ENCODE data around the gene DUSP16. TPM values are rescaled to one million over a fixed set of nuclear protein-coding genes. Genes with fewer than 3 reads are reported as not detected.
"Not testable (repeated sequence)": the region's sequence is repeated elsewhere in the genome, so short reads cannot be mapped to it uniquely, and the experiment has no call there.

Gene DUSP16
- total RNA-seq, 1 experiment from 2014 or later, result 2.4 TPM

DNA sequence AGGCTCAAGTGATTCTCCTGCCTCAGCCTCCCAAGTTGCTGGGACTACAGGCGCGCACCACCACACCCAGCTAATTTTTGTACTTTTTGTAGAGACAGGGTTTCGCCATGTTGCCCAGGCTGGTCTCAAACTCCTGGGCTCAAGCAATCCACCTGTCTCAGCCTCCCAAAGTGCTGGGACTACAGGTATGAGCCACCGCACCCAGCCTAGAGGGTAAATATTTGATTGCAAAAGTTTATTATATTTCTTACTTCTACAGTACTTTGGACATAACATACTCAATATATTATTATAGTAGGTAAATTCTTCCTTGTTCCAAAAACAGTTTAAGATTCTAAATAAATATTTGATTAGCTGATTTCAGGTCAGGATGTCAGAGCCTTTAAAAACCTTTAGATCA is 40.0 kb downstream of the DUSP16 start:
- not testable (repeated sequence) for DNase-seq (ENCODE audit: low read depth)

DNA sequence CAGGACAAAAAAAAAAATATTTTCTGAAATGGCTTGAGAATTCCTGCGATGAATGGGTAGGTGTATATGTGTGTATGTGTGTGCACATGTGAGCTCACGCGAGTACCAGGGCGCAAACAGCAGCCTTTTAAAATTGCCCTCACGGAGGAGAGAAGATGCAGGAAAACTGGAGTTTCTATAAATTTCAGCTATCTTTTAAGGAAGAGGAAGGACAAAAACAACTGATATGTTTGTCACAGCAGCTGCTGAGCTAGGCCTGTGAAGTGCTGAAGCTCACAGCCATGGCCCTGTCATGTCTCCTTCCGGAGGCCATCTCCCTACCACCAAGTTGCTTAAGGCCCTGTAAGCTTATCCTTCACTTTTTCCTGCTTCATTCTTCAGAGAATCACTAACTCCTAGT is 40.8 kb downstream of the DUSP16 start:
- DNase-seq (ENCODE audit: low read depth), result no peak

DNA sequence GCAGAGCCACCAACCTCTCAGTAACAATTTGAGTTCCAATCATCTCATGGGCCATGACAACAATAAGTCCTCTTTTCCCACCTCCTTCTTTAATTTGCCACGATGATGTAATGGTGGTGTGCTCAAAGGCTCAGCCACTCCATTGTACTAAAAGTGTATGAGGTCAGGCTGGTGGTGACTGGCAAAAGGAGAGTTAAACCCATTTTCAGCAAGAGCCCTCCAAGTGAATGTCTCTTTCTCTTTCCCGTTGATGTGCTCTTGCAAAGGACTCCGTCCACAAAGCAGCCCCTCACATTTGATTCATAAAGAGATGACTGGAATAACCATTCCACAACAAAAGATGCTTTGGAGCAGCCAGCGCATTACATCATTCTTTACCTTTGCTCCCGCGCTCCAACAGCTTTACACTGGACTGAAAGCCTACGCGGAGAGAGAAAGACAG is 41.6 kb downstream of the DUSP16 start:
- no peak for DNase-seq (ENCODE audit: low read depth)

DNA sequence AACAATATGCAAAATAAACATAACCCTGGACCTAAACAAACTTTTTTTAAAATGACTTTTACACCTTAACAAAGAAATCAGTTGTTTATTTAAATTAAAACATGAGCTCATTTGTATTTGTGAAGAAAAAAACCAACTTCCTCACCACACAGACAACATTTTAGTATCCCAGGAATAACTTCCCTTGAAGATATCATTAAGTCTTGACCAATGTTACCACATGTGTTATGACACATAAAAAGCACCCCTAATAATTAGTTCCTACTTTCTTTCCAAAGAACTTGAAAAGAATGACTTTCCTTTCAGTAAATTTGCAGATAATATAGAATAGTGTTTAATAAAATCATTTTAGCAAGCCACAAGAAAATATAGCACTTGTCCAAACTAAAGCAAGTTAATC is 42.4 kb downstream of the DUSP16 start:
- DNase-seq (ENCODE audit: low read depth), result no peak

DNA sequence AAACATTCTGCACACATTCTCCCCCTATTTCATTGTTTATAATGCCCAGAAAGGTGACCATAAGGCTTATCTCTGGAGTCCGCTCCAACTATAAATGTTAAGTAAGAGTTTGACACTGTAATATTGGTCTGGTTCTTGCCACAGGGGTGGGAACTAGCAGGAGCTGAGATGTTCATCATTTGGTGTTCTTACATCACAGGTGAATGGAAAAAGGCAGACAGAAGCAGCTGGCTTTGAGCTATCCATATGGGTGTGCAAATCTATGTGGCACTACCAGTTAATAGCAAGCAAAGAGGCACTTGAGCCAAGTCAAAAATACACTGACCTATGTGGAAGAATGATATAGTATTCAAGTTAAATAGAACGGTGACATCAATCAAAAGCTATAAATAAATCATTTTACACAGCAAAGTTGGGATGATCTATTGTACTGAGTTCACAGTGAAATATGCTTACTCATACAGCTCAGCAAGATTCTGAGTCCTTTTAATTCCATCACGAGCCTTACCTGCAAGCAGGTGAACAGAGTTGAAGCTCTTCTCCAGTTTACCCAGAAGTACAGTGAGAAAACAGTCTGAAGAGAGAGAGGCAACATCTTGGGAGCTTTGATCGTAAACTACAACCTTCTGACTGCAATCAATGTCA is 43.2 kb downstream of the DUSP16 start:
- DNase-seq (ENCODE audit: low read depth), result no peak

DNA sequence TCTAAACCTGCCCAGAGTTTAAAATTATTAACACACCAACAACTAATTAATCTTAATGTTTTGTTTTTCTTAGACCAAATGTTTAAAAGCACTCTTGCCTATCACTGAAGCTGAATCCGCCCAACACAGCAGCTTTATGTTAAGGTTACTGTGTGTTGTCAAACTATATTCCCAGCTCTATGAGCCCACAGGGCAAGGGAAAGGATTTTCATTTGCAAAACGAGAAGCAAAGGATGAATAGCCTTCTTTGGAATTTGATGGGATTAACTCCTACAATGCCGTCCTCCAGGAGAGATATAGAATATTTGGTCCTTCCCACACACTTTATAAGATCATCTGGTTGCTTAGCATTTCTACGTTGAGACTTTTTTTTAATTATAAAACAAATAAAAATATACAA is 43.7 kb downstream of the DUSP16 start:
- DNase-seq (ENCODE audit: low read depth), result no peak

DNA sequence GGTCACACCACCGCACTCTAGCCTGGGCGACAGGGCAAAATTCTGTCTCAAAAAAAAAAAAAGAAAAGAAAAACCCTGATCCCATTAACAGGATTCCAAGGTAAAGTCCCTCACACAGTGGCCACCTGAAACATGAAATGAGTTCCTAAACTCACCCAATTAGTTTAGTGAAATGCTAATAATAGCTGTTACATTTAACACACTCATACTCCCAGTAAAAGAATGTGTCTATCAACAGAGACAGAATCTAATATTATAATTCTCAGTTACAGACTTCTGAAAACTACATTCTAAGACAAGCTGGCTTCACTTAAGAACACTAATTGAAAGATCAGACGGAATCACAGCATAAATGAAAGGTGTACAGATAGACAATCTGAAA is 44.2 kb downstream of the DUSP16 start:
- no peak for DNase-seq (ENCODE audit: low read depth)

DNA sequence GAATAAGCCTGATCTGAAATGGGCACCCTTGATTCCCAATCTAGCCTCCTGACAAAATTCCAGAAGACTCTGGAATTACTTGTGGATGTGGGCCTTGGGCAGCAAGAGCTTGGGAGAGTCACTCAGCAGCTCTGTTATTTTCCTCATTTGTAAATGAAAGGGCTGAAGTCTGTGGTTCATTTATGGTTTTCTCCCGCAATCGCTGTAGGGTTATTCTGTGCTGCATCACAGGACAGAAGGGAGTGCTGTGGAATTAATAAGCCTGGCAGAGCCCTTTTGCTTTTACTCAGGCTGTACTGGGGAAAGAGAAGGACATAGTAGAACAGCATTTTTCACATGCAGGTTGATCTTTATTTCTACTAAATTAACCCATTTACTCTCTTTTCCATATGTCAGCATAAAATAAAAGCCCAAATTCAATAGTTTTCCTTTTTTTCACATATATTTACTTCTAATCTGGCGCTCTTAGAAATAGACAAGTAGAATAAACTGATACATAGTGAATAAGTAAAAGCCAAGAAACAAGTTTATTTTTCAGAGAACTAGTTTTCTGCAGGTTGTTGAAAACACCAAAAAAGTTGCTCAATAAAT is 49.2 kb downstream of the DUSP16 start:
- DNase-seq (ENCODE audit: low read depth), result no peak

DNA sequence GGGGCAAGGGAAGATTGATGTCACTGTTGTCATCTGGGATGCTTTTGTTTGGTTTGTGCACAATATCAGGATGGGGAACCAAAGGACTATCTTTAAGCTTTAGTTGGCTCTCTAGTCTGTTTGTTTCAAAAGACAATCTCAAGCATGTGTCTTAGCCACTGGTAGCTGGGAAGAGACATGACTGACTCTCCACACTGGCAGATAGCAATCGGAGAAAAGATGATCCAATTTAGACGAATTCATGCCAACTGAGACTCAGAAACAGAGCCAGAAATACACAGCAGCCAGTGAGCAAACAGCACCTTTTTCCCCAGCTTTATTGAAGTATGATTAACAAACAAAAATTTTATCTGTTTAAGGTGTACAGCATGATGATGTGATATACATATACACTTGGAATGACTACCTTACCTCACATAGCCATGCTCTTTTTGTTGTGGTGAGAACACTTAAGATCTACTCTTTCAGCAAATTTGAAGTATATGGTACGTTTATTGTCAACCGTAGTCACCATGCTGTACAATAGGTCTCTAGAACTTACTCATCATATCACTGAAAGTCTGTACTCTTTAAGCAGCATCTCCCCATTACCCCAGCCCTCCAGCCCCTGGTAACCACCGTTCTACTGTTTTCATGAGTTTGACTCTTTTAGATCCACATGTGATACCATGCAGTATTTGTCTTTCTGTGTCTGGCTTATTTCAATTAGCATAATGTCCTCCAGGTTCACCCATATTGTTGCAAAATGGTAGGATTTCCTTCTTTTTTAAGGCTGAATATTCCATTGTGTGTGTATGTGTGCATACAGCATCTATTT is 50.6 kb downstream of the DUSP16 start:
- DNase-seq (ENCODE audit: low read depth), result no peak

DNA sequence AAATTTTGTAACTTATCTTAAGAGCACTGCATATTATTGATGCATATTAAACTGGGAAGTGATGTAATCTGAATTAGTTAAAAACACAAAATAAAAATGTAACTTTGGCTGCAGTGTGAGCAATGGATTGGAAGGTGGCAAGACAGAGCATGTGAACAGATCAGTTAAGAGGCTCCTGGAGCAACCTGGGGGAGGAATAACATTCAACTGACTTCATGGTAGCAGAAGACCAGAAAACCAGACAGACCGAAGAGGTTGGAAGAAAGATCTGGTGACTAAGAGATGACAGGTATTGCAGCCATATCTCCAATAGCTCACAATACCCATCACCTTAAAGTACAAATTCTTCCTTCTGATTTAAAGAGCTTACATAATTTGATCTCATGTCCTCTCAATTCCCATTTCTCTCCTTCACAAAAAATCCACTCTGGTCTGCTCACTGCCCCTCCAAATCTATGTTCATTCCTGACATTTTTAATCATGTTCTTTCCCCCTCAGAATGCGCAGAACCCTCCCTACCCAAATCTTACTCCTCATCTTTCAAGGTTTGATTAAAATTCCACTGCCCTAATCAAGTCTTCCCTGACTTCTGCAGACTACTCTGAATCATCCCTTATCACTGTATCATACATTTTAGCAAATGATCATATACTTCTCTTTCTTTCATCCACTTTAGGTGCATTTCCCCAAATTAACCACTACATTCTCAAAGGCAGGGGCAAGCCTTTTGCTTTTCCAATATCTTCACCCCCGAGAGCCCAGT is 51.5 kb downstream of the DUSP16 start:
- DNase-seq (ENCODE audit: low read depth), result peak; percentile 0

DNA sequence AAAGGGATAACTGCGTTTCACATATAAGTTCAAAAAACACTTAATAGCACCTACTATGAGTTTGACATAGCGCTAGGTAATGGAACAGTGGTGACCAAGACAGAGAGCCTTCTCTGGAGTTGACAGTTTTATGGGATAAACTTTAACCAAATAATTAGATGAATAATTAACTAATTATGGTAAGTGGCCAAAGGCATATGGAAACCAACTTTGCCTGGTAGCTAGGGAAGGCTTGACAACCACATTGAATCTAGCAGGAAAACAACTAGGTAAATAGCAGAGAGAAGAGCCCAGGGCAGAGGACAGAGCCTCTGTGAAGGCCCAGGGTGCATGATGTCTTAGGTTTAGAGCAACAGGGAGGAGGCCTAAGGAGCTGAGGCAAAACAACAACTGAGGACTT is 52.1 kb downstream of the DUSP16 start:
- no peak for DNase-seq (ENCODE audit: low read depth)

DNA sequence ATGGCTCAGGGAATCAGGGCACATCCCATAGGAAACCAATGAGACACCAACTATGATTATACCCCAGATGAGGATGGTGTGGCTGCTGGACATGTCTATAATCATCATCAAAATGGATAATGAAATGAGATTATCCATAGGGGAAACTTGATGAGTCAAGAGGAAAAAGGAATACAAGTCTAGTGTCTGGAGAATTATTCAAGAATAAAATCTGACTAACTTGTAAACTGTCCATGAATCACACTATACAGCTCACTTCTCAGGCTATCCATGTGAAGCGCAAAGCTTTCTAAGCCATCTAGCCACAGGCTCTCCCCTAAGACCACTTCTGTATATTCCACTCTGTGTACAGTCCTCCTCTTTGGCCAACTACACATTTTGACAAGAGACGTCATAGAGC is 52.5 kb downstream of the DUSP16 start:
- DNase-seq (ENCODE audit: low read depth), result peak; percentile 80

DNA sequence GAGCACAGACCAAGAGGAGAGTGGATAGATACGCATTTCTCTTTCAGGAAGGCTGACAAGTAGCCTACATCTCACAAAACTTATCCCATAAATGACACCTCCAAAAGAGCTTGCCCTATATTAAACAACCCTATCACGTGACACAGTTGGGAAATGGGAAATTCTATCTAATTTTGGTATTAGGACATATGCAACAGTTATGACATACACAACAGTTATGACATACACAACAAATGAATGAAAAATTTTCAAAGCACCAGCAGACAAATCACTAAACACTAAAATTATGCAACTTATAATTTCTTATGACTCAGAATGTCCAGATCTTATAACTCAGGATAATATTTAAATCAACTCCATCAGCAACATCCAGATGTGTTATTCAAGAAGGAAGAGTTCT is 54.1 kb downstream of the DUSP16 start:
- DNase-seq (ENCODE audit: low read depth), result no peak

DNA sequence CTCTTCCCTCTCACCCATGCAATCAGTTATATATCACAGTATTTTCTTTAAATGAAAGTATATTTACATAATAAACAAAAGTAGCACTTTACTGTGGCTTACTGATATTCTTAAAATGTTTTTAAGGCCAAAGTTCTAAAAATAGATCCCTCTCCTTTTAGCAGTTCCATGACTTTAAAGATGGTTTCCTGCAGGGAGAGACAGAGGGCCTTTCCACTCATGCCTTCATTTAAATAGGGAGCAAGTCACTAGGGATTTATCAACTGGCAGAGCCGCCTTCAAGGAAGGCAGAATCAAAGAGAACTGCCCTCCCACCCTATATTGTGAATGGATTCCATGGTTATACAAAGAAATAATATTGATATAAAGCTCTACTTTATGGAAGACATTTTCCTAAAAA is 55.5 kb downstream of the DUSP16 start:
- no peak for DNase-seq (ENCODE audit: low read depth)

DNA sequence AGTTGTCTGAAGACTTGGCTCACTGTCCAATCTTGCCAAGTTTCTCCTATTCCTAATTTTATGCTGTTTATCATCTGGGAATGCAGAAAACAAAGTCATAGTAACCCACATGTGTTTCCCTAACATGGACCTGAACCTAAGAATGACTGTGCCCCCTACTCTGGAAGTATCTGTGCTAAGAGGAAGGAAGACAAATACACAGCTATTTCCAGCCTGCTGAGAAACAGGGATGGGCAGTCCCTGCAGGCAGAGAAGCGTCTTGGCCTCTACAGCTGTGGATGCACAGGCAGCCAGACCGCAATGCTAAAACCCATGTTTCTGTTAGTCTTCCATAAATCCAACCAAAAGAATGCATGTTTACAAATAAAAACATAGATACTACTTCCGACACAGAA is 56.2 kb downstream of the DUSP16 start:
- DNase-seq (ENCODE audit: low read depth), result no peak

DNA sequence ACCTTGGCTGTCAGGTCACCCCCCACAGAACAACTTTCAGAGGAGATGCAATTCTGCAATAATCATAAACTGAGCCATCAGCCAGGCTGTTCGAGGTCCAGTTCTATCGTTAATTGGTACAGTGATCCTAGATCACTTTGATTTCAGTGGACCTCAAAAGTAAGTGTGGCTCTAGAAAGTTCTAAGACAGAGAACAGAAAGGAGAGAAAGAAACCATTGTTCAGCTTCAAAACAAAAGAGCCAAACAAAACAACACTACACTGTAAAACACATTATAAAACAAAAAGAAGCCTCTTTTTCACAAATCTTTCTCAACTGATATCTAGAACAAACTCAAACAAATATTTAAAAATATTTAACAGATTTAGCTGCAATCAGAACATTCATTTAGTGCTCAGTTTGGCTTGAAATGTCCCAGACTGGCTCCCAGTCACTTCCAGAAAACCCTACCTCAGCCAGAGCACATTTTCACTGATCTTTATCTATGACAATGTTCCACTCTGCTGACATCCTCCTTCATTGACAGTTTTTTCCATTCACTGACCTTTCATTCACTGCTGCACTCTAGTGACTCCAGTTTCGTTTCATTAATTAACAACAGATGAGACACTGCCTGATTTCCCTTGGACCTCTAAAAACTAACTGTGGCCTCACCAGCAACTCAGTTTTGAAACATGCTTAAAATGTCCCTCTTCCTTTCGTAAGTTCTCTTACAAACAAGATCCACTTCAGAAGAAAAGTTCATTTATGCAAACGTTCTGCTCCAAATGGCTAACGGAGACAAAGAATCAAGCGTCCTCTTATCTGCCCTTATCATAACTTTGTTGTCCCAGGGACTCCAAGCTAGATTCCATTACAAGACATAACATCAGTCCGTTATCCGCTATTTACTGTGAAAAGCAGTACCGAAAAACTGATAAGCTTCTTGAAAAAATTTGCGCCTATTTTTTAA is 56.8 kb downstream of the DUSP16 start:
- no peak for DNase-seq (ENCODE audit: low read depth)

DNA sequence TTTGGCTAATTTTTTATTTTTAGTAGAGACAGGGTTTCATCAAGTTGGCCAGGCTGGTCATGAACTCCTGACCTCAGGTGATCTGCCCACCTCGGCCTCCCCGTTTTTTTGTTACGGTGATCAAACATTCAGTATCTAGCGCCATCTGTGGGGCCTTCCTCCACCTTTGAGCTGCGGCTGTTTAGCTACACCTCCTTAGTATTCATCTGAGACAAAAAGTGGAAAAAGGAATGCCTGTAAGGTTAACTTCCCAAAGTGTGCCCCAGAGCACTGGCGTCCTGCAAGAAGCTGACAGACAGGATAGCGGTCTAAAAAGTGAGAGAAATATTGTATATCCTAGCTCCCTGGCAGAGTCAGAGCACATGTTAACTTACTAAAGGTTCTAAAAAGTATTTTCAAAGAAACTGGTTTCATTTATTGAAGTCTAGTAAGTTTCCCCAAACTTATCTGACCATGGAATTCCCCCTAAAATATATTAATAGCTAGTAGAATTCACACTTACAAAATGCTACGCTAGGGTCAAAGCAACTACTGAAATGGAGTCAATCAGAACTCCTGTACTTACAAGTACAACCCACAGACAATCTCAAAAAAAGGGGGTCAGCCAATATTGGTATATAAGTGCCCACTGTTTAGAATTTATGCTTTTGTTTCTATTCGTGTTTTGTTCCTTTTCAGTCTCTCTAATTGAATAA is 59.1 kb downstream of the DUSP16 start:
- DNase-seq (ENCODE audit: low read depth), result no peak

DNA sequence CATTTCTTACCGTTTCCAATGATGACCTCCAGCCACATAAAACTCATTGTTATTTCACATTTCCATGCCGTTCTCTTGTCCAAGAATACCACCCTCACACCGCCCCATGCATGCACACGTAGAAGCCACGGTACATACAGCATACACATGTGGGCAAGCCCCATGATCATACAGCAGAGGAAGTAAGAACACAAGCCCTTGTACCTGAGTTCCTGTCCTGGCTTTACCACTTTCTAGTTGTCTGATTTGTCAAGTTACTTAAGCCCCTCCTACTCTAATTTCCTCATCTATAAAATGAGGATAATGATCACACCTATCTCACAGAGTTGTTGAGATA is 59.9 kb downstream of the DUSP16 start:
- no peak for DNase-seq (ENCODE audit: low read depth)

DNA sequence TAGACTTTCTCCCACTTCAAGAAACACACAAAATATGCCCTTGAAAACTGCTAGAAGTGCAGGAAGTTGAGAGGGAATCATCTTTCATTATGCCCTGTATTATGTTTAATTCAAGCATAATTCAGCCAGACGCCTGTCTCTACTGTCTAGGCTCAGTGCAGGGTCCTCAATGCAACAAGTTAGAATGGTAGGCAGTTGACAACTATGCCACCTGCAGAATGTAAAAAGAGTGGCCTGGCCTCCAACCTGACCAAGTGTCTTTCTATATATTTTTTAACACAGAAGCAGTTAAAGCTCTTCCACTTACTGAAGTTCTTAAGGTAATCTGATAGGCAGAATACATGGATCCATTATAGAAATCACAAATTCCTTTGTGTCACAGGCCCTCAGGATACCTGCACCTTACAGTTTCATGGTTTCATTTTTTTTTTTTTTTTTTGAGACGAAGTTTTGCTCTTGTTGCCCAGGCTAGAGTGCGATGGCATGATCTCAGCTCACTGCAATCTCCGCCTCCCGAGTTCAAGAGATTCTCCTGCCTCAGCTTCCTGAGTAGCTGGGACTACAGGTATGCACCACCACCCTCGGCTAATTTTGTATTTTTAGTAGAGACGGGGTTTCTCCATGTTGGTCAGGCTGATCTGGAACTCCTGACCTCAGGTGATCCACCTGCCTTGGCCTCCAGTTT is 60.4 kb downstream of the DUSP16 start:
- not testable (repeated sequence) for DNase-seq (ENCODE audit: low read depth)

DNA sequence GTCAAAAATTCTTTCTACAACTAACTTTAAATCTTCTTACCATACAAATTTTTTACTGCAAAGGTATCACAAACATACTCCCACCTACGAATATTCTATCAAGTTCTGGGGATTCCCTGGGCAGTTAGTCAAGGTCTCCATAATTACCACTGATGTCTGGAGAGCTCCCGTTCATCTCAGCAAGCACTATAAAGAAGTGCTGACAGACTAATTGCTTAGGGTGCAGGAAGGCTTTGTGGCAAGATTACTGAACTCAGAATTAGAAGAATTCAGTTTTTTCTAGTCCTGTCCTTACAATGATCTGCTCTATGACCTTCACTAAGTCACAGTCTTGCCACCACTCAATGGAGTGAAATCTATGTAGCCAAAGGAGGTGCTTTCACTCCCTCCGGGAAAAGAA is 61.5 kb downstream of the DUSP16 start:
- DNase-seq (ENCODE audit: low read depth), result no peak
